GM21786 (cell line): ENCODE data around the gene SLC10A6.

ENCODE experiments used
- ATAC-seq: cut with Tn5 transposase; IDR thresholded peaks from one replicate; pipeline ENCODE4 v1.9.1; 2021; ENCODE audit not compliant: unreplicated experiment

The SLC10A6 gene

DNA sequence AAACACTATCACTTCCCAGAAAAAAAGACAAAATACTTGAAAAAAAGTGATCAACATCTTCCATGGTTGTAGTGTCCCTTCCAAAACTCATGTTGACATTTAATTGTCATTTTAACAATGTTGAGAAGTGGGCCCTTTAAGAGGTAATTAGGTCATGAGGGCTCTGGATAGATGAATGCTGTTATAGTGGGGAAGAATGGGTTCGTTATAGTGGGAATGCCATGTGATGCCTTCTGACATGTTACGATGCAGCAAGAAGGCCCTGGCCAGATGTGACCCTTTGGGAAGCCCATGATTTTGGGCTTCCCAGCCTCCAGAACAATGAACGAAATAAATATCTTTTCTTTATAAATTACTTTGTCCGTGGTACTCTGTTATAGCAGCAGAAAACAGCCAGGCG lies 4.0 kb upstream of the SLC10A6 start:
- no peak for ATAC-seq

DNA sequence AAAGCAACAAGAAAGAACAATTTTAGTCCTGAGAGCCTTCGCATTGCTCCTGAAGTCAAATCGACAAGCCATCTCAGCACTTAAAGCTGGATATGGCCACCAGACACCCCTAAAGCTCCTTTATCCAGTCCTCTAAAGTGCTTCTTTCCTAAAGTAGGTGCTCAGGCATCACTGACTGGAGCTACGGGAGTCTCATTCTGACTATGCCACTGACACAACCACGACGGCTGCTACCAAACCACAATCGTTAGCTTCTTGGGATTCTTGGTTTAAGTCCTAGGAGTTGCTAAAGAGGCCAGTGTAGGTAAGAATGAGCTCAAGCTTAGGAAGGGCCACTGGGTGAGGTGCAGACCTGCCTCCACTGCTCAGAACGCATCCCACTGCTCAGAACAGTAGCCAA lies 1.0 kb downstream of the SLC10A6 start:
- no peak for ATAC-seq

DNA sequence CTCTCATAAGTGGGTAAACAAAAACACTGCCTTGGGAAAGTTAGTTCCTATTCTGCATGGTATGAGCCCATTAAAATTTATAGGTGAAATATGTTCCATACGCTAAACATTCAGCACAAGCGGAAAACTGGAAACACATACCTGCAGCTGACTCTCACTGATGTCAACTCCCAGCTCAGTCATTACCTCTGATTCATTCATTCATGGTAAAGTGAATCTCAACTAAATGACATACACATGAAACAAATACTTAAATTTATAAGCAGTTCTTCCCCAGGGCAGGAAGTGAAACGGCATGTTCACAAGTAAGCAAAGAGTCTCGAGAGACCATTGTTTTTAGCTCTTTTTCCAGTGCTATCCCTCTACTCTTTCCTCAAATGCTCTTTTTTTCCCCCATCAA lies 1.6 kb downstream of the SLC10A6 start:
- no peak for ATAC-seq

DNA sequence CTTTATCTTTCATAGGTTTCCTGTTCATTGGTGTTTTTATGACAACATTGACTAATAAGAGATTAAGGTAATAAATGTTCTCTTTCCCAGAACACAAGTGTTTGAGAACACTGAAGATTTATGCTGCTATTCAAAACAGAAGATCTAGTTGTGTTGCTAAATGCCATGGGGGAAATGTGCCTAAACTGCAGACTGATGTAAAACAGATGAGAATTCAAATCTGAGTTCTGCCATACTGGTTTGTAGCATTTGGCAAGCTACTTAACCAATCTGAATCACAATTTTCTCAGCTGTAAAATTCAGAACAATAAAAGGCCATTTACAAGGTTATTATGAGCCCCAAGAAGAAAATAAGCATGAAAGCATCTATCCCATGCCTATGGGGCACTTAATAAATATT lies 2.3 kb downstream of the SLC10A6 start:
- ATAC-seq = no peak

DNA sequence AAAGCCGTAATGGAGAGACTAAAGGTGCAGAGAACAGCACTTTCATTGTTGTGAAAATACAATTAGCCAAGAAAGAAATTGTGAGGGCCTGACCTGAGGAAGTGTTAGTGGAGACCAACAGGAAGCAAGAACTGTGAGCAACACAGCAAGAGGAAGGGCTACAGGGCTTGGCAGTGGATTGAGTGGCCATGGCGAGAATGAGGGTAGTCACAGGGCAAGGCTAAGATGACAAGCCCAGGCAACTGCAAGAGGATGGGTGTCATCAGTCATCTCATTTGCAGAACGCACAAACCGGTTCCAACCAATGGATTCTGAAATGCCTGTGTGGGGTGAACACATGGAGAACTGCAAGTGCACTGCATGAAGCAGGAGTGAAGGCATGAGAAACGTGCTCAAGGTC lies 3.6 kb downstream of the SLC10A6 start:
- no peak for ATAC-seq

DNA sequence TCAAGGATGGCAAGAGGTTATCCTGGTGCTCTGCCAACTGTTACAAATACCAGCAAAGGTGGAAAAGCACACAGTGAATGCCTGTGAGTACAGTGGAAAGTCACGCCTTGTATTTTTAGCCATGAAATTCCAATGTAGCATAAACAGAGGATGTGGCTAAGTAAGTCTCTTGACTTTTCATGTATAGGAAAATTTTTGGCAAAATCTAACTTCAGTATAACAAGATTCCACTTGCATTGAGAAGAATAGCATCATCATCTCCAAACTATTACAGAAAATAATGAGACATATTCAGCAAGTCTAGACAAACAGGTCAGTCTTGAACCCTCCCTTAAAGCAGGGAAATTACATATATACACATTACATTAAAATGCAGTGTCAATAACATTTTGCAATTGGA lies 7.9 kb downstream of the SLC10A6 start:
- ATAC-seq = no peak

DNA sequence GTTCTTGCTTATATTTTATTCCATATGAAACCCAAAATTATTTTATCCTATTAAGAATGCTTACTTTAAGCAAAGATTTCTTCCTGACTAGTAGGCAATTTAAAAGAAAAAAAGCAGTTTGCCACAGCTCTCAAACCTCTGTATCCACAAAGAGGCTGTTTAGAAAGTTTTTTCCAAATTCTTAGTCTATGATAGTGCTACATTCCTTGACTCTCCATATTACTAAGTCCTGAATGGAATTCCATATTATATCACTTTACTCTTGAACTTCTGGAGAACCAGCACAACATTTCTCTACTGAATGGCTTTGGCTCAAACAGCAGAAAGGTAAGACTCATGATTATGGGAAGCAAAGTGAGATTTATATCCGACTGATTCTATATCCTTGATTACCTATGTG lies 8.3 kb downstream of the SLC10A6 start:
- ATAC-seq = no peak

DNA sequence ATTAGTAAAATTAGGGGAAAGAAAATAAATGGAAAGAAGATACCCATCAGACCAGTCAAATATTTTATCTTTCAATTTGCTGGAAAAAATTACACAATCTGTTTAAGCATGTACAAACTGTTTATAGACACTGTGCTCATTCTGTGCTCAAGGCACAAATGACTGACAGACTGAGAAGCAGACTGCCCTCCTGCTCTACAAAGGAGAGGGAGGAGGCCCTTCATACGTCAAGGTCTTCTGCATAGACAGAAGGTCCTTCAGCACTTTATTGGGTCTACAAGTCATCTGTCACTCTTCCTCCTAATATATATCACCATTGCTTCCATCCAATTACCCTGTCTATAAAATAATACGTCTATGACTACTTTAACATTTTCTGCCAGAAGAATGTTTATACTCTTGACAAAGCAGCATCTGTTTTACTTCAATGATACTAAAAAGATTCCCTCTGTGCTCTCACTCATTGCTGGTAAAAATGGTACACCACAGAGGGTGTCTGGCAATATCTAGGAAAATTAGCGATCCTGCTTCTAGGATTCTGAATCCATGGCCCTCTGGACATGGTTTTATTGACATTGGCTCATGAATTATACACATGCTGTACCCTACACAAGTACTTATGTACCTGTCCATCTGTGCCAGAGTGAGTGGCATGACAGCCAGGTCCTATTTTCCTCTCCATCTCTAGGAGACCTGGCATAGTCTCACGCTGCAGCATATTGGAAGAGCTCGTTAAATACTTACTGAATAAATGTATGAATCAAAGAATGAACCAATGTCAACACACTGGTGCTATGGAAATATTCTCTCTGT lies 11.3 kb downstream of the SLC10A6 start:
- no peak for ATAC-seq

DNA sequence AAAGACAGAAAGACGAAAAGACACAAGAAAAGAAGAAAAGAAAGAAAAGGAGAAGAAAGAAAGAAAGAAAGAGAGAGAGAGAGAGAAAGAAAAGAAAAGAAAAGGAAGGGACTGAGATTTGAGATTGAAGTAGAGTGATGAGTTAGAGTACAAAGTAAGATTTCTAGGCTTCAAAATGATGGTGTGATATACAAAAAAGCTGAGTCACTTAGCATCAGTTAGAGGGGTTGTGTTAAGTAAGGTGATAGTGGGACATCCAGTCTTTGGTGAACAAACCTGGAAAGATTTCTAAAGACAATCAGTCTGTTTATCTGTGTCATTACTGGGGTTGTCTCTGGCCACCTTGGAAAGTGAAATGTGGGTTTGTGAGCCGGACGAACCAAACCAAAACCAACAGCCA lies 13.5 kb downstream of the SLC10A6 start:
- no peak for ATAC-seq

DNA sequence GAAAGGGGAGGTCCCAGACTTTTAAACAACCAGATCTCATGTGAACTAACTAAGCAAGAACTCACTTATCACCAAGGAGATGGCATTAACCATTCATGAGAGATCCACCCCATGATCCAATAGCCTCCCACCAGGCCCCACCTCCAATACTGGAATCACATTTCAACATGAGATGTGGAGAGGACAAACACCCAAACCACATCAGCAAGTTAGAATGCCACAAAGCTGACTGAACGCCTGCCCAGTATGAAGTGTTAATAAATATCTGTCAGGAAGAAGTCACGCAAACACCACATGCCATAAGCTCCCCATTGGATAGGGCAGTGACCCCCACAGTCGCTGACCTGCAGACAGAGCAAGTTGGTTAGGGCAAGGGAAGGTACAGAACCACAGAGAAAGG lies 14.3 kb downstream of the SLC10A6 start:
- no peak for ATAC-seq

DNA sequence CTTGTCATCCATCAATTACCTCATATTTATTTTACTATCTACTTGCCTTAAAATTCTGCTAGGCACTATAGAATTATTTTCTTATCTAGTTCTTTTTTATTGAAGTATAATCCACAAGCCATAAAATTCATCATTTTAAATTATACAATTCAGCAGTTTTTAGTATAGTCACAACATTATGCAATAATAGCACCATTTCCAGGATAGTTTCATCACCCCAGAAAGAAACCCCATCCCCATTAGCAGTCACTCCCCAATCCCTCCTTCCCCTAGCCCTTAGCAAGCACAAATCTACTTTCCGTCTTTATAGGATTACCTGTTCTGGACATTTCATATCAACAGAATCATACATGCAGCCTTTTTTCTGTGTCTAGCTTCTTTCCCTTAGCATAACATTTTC lies 15.6 kb downstream of the SLC10A6 start:
- no peak for ATAC-seq

DNA sequence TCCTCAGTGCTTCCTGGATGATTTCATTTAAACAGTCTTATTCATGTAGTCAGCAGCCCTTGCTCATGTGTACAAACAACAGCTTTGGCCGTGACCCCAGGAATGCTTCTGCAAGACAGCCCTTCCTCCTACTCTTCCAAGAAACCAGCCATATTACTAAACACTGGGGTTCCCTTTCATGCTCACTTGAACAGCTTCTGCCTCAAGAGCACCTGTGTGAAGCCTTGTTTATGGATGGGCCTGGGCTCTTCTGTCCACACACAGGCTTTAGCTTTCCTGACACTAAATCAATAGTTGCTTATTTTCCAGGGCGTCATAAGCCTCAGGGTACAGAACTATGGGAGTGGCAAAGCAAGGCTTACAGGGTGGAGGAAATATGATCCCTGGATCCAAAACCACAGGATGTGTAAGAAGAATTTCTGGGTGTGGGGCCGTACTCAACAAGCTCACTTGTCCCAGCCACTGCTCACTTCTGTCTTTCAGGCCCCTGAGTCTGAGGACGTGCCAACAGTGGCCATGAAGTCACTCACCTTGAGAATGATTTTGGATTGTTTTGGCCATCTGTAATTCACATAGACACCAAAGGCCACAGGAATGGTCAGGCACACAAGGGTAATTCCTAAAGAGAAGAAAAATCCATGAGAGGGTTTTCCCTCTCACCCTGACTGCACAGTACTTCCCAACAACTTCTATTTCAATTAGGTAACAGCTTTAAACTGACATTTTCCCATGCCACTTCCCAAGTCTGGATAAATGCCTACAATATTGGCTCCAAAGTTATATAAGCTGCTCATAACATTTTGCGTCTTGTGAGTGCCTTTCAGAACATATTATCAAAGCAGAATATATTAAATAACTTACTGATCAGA lies 17.7 kb downstream of the SLC10A6 start:
- ATAC-seq = no peak

DNA sequence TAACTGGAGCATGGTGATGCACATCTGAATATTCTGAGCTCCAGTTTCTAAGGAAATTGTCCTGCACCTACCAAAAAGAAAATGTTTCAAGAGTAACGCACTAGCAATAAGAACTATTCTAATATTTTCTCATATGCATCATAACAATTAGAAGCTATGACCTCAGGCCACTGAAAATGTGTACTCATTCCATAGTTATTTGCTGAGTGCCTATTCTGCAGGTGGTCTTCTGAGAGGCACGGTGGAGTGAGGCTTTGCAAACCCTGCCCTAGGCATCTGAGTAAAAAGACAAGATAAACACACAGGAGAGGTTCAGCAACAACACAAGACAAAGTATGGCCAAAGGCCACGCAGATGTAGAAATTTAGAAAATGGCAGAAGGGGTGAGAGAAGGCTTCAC lies 23.7 kb downstream of the SLC10A6 start:
- ATAC-seq = no peak

DNA sequence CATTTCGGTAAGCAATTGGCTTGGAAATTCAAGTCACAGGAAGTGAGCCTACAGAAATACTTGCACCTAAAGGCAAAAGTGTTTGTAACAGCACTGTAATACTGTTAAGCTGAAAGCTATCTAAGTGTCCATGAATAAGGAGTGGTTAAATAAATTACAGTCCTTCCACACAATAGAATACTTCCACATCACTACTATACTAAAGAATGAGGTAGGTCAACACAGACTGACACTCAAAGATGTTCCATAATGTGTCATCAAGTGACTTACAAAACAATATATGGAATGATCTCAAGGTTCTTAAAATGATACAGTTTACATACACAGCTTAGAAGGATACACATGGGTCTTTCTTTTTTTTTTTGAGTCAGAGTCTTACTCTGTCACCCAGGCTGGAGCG lies 27.0 kb downstream of the SLC10A6 start:
- no peak for ATAC-seq

DNA sequence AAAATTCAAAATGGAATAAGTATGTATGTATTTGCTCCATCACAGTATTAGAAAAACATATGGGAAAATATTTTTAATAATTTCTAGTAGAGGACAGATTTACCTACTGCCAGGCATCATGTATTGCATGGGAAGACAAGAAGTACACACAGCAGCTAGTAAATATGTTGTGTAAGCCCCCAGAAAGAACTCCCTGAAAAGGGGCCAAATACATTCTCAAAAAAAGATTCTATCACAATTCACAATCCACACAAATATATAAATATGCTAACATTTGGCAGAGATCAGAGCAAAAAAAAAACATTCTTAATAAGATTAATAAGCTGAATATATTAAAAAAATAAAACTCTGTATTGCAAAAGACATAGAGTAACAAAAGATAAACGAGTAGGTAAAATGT lies 28.0 kb downstream of the SLC10A6 start:
- ATAC-seq = no peak

DNA sequence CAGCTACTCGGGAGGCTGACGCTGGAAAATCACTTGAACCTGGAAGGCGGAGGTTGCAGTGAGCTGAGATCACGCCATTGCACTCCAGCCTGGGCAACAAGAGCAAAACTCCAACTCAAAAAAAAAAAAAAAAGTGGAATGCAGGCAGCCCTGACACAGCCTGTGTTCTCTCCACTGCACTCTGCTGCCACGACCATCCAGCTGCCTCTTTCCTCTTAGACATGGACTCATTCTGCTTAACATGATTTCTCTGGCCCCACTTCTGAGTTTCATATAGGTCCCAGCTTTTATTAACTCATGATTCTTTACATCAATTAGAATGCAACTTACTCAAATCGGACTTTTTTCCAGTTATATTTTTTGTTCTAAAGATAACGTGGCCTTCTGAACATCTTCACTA lies 29.6 kb downstream of the SLC10A6 start:
- ATAC-seq = no peak

DNA sequence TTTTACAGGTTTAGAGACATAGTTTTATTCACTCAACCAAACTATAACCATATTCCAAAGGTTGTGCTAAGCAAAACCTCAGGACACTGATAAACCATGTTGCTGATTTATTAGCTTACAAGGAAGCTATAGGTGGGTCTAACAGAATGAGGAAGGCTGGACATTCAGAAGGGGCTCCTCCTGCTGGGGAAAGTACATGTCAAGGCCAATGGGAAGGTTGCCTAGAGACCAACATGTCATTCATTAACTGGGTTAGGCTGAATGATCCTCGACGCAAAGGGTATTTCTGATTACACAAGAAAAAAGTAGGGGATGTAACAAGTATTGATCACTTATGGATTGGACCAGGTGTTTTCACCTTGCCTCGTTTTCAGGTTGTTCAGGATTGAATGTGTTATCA lies 30.3 kb downstream of the SLC10A6 start:
- ATAC-seq = no peak

DNA sequence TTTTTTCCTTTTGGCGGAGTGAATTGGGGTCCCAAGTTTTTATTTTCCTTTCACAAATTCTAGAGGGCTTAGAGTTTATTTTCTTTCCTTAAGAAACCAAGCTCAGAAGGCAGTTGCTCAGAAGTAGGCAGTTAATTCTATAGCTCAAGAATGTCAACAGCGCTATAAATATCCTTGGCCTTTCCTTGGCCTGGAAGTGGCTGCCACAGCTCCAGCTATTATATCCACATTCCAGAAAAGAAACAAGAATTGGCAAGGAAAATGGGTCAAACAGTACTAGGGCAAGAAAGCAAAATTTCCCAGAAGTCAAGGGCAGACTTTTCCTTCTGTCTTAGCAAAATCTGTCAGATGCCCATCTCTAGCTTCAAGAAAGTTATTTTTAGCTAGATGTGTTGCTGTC lies 31.0 kb downstream of the SLC10A6 start:
- ATAC-seq = no peak

DNA sequence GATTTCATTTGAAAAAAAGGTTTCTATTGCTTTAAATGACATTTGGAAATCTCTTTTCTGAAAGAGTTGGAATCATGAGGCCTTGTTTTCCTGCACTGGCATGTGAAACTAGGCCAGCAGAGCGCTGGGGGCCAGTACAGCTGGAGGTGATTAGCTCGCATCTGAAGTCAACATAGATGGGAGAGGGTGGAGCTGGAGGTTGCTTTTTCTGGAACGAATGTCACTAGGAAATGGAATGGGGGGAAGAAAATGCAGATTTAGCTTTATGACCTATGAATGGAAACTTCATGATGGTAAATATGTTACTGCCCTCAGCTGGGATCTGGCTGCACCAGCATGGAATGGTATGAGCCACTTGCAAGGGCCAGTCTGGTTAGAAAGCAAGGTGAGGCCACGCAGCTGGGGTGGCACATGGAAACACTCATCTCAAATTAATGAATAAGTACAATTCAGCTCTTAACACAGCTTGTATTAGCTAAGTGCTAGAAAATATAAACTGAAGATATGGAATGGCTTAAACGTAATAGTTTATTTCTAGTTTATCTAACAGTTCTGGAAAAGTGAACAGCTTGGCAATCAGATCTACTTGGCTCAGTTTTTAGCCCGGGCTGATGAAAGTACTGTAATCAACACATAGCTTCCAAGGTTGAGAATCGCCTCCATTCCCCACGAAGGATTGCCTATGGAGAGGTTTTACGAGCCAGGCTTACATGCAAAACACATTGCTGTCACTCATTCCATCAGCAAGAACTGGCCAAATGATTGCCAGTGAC lies 32.5 kb downstream of the SLC10A6 start:
- ATAC-seq = no peak

DNA sequence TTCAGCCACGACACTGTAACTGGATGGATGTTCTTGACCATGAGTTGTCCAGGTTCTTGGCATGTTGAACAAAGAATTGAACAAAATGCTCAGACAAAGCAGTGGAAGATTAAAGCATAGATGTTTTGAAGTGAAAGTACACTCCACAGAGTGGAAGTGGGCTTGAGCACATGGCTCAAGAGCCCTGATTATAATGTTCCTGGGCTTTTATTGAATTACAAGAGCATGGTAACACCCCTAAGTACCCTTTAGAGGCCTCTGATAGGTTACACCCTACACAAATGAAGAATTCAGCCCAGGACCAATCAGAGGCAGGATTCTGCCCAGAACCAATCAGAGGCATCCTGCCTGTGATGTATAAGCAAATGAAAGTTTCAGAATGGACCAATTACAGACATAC lies 33.5 kb downstream of the SLC10A6 start:
- no peak for ATAC-seq

DNA sequence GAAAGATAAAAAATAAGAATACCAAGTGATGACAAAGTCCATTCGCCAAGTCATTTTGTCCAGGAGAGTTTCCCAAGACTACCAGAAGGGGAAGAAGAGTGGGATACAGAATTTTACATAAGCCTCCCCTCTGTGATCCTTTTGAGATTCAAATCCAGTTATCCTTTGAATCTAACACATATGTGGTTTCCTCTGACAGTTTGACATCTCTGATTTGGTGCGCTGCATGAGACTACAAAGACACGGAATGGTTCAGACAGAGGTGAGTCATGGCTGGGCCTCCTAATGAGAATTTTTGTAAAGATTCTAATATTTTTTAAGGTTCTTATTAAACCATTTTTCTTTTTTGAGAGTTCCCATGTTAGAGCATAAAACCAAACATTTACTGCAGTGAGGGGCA lies 38.3 kb downstream of the SLC10A6 start:
- no peak for ATAC-seq

DNA sequence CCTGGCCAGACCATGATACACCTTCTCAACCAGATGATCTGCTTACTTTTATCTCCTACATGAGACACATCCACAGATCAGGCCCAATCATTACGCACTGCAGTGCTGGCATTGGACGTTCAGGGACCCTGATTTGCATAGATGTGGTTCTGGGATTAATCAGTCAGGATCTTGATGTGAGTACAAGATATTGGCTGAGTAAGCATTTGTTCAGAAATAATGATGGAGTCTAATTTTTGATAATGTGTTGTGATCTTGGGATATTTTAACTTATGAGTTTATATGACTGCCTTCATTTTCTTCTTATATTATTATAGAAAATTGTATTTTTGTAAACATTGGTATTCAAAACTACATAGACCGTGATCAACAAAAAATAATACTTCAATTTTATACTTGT lies 39.4 kb downstream of the SLC10A6 start:
- ATAC-seq = no peak
